Breast epithelium (tissue), 4 donors: ENCODE measurements around the gene ZNF691. TPM values are rescaled to one million over a fixed set of nuclear protein-coding genes. Genes with fewer than 3 reads are reported as not detected.
A peak's percentile ranks its signal among the peaks of the same experiment; 100 is the strongest.

Experiments
- DNase-seq, 2 donors: peaks; one replicate each; pipeline ENCODE4 v3.0.0-alpha.2; 2019; ENCODE audit warnings: low spot score in 2 of 2
- H3K27ac ChIP-seq, 2 donors: fragments of 200-600 bp; sonication (generic) in 1 of 2; one replicate each; pipeline ENCODE4 v1.5.1; 2016 to 2019; ENCODE audit warnings: mild to moderate bottlenecking in 1 of 2
- H3K27me3 ChIP-seq, 2 donors: fragments of 200-600 bp; sonication (generic) in 1 of 2; one replicate each; pipeline versions ENCODE4 v1.5.1 to v1.6.0; 2017 to 2019; ENCODE audit warnings: control low read depth in 1 of 2, mild to moderate bottlenecking in 1 of 2
- H3K36me3 ChIP-seq: fragments of 200-600 bp; one replicate; pipeline ENCODE4 v1.5.1; 2019
- H3K4me1 ChIP-seq, 2 donors: fragments of 200-600 bp; sonication (generic); one replicate each; pipeline ENCODE4 v1.5.1; 2016 to 2019; ENCODE audit warnings: control low read depth in 1 of 2
- H3K4me3 ChIP-seq, 3 donors: fragments of 200-600 bp; sonication (generic); 1 replicate in 2 of 3; 2 replicates in 1 of 3; pipeline ENCODE4 v1.5.1; 2016 to 2019; ENCODE audit warnings: mild to moderate bottlenecking in 3 of 3, moderate library complexity in 2 of 3
- H3K9me3 ChIP-seq, 2 donors: fragments of 200-600 bp; sonication (generic) in 1 of 2; one replicate each; pipeline ENCODE4 v1.5.1; 2016 to 2019; ENCODE audit warnings: control low read depth in 1 of 2
- CTCF ChIP-seq, 3 donors: fragments of 450-650 bp; IDR thresholded peaks; one replicate each; pipeline ENCODE4 v1.5.1; 2016 to 2017; ENCODE audit warnings: antibody characterized with exemption in 3 of 3, mild to moderate bottlenecking in 3 of 3, moderate library complexity in 3 of 3
- POLR2A ChIP-seq: fragments of 450-650 bp; IDR thresholded peaks from one replicate; pipeline ENCODE4 v1.6.1; 2016; ENCODE audit warnings: antibody characterized with exemption, mild to moderate bottlenecking, moderate library complexity
- POLR2AphosphoS5 ChIP-seq, 3 donors: sonication (generic); formaldehyde crosslinking; IDR thresholded peaks; one replicate each; pipeline ENCODE4 v1.6.1; 2017; ENCODE audit warnings: antibody characterized with exemption in 3 of 3
- intact Hi-C: fragments of 100-400 bp; cut with DNase I; formaldehyde crosslinking; loops from one replicate; pipeline ENCODE4 v1.15.1; 2023; ENCODE audit warnings: low total_unique reads
- total RNA-seq, 3 donors: library from RNA; depleted of rRNA; stranded (reverse); fragments of >200 nt; gene quantifications; one replicate each; pipeline ENCODE4 v1.1.0, GENCODE V29; 2016

Gene ZNF691
- total RNA-seq, 3 donors from 2014 or later, result 5.8 to 18.4 (median 10.5) TPM

GRCh38 chr1:42847111-42847595 is 740 bp downstream of the ZNF691 start:
- TF ChIP-seq CTCF (IDR thresholded peaks at IDR 0.05) (no peak), POLR2AphosphoS5 (IDR thresholded peaks at IDR 0.05) (no peak), POLR2A (no peak)
- Histone ChIP-seq H3K36me3 (no peaks in the 10 kb centered on the region), H3K4me3 (peak overlapping the region; percentile 74 to 93 (median 84)), H3K27me3 (no peaks in the 10 kb centered on the region), H3K4me1 (peaks cover 0 to 6% of the 10 kb centered on the region in 2 donors), H3K9me3 (peaks cover 0 to 8% of the 10 kb centered on the region in 2 donors), H3K27ac (peak overlapping the region; percentile 79 to 85)
- no peak for DNase-seq
- intact Hi-C loops, result loop anchor here (10.0 kb wide), 1 partner anchor 1108 kb away; no protein-coding TSS in a partner anchor

- DNase-seq, result no peak
- Histone ChIP-seq H3K9me3 (peaks cover 0 to 8% of the 10 kb centered on the region in 2 donors), H3K4me3 (peak overlapping the region in 1 of 3 donors; percentile 84), H3K36me3 (no peaks in the 10 kb centered on the region), H3K27me3 (no peaks in the 10 kb centered on the region), H3K27ac (no peak overlapping the region), H3K4me1 (peaks cover 0 to 6% of the 10 kb centered on the region in 2 donors)
- intact Hi-C loops, result loop anchor here (10.0 kb wide), 1 partner anchor 1107 kb away; no protein-coding TSS in a partner anchor
- no peak for TF ChIP-seq POLR2AphosphoS5 (IDR thresholded peaks at IDR 0.05)
- no peak for TF ChIP-seq CTCF (IDR thresholded peaks at IDR 0.05)
- no peak for TF ChIP-seq POLR2A
Measured at GRCh38 chr1:42847721-42848460, 1.5 kb downstream of the ZNF691 start.

- Histone ChIP-seq H3K4me1 (peaks cover 0 to 6% of the 10 kb centered on the region in 2 donors), H3K9me3 (peaks cover 0 to 8% of the 10 kb centered on the region in 2 donors), H3K4me3 (no peak overlapping the region), H3K27me3 (no peaks in the 10 kb centered on the region), H3K27ac (no peak overlapping the region), H3K36me3 (no peaks in the 10 kb centered on the region)
- no peak for TF ChIP-seq CTCF (IDR thresholded peaks at IDR 0.05)
- no peak for TF ChIP-seq POLR2AphosphoS5 (IDR thresholded peaks at IDR 0.05)
- TF ChIP-seq POLR2A, result no peak
- DNase-seq, result no peak
- intact Hi-C loops, result loop anchor here (10.0 kb wide), 1 partner anchor 1106 kb away; no protein-coding TSS in a partner anchor
Measured at GRCh38 chr1:42848823-42849537, 2.6 kb downstream of the ZNF691 start.

- DNase-seq, result no peak
- H3K27me3 ChIP-seq, result no peaks in the 10 kb centered on the region
- no peaks in the 10 kb centered on the region for H3K36me3 ChIP-seq
- no peak overlapping the region for H3K4me3 ChIP-seq
- H3K4me1 ChIP-seq, result peaks cover 0 to 6% of the 10 kb centered on the region in 2 donors
- no peak overlapping the region for H3K27ac ChIP-seq
- H3K9me3 ChIP-seq, result peaks cover 0 to 8% of the 10 kb centered on the region in 2 donors
- intact Hi-C loops, result loop anchor here (10.0 kb wide), 1 partner anchor 1105 kb away; no protein-coding TSS in a partner anchor
- TF ChIP-seq POLR2A (no peak), POLR2AphosphoS5 (IDR thresholded peaks at IDR 0.05) (no peak), CTCF (IDR thresholded peaks at IDR 0.05) (no peak)
Measured at GRCh38 chr1:42849944-42850343, 3.5 kb downstream of the ZNF691 start.
